Nephron progenitor cell (in vitro differentiated cells): Measurements from ENCODE around the gene METTL8.
A peak's percentile ranks its signal among the peaks of the same experiment; 100 is the strongest.
"Not testable (repeated sequence)": the region's sequence is repeated elsewhere in the genome, so short reads cannot be mapped to it uniquely, and the experiment has no call there.

Experiments used
- DNase-seq: peaks from one replicate; pipeline ENCODE4 v3.0.0; 2021
- H3K27ac Mint-ChIP-seq: 2 replicates; pipeline ENCODE4 v1.8.0; 2021; ENCODE audit warnings: mild to moderate bottlenecking, moderate library complexity, mixed read lengths
- H3K27me3 Mint-ChIP-seq: 2 replicates; pipeline ENCODE4 v1.8.0; 2021; ENCODE audit warnings: mild to moderate bottlenecking, low read depth, mixed read lengths; ENCODE audit not compliant: poor library complexity
- H3K36me3 Mint-ChIP-seq: 2 replicates; pipeline ENCODE4 v1.8.0; 2021; ENCODE audit warnings: low read depth, mixed read lengths
- H3K4me1 Mint-ChIP-seq: 2 replicates; pipeline ENCODE4 v1.8.0; 2021; ENCODE audit warnings: mixed read lengths
- H3K4me3 Mint-ChIP-seq: 2 replicates; pipeline ENCODE4 v1.8.0; 2021; ENCODE audit warnings: mild to moderate bottlenecking, moderate library complexity, mixed read lengths
- H3K9me3 Mint-ChIP-seq: 2 replicates; pipeline ENCODE4 v1.8.0; 2021; ENCODE audit warnings: mild to moderate bottlenecking, moderate library complexity, mixed read lengths
- CTCF ChIP-seq: fragments of 200-600 bp; sonication (generic); IDR thresholded peaks from 2 replicates; pipeline ENCODE4 v1.5.0; 2021; ENCODE audit warnings: antibody characterized with exemption

Gene METTL8

GRCh38 chr2:171432969-171433762 lies 624 bp downstream of the METTL8 start:
- peak overlapping the region; percentile 96 for H3K27ac Mint-ChIP-seq
- peaks cover 9% of the 10 kb centered on the region for H3K9me3 Mint-ChIP-seq
- H3K4me1 Mint-ChIP-seq: peaks cover 56% of the 10 kb centered on the region
- H3K4me3 Mint-ChIP-seq: peak overlapping the region; percentile 91
- peak; percentile 17 for DNase-seq
- H3K27me3 Mint-ChIP-seq: peaks cover 3% of the 10 kb centered on the region
- peaks cover 38% of the 10 kb centered on the region for H3K36me3 Mint-ChIP-seq
- TF ChIP-seq CTCF: no peak

- DNase-seq: no peak
- peaks cover 3% of the 10 kb centered on the region for H3K27me3 Mint-ChIP-seq
- H3K36me3 Mint-ChIP-seq: peaks cover 31% of the 10 kb centered on the region
- no peak for TF ChIP-seq CTCF
- H3K4me3 Mint-ChIP-seq: peak overlapping the region; percentile 91
- H3K27ac Mint-ChIP-seq: no peak overlapping the region
- H3K4me1 Mint-ChIP-seq: peaks cover 54% of the 10 kb centered on the region
- peaks cover 8% of the 10 kb centered on the region for H3K9me3 Mint-ChIP-seq
These were observed 1.4 kb downstream of the METTL8 start for GRCh38 chr2:171432206-171432968.

- H3K27ac Mint-ChIP-seq: no peak overlapping the region
- H3K4me3 Mint-ChIP-seq: peak overlapping the region; percentile 91
- peaks cover 31% of the 10 kb centered on the region for H3K36me3 Mint-ChIP-seq
- no peak for DNase-seq
- peaks cover 10% of the 10 kb centered on the region for H3K9me3 Mint-ChIP-seq
- peaks cover 3% of the 10 kb centered on the region for H3K27me3 Mint-ChIP-seq
- TF ChIP-seq CTCF: no peak
- peaks cover 53% of the 10 kb centered on the region for H3K4me1 Mint-ChIP-seq
These were observed 2.1 kb downstream of the METTL8 start for GRCh38 chr2:171431677-171432167.

GRCh38 chr2:171430516-171431410 lies 3.0 kb downstream of the METTL8 start:
- H3K27me3 Mint-ChIP-seq: peaks cover 3% of the 10 kb centered on the region
- H3K4me3 Mint-ChIP-seq: peak overlapping the region; percentile 9
- TF ChIP-seq CTCF: no peak
- peaks cover 7% of the 10 kb centered on the region for H3K9me3 Mint-ChIP-seq
- H3K36me3 Mint-ChIP-seq: peaks cover 29% of the 10 kb centered on the region
- no peak for DNase-seq
- peak overlapping the region; percentile 36 for H3K27ac Mint-ChIP-seq
- peaks cover 52% of the 10 kb centered on the region for H3K4me1 Mint-ChIP-seq

GRCh38 chr2:171422710-171423495 lies 10.9 kb downstream of the METTL8 start:
- Mint-ChIP-seq H3K36me3 (peaks cover 61% of the 10 kb centered on the region), H3K9me3 (peaks cover 45% of the 10 kb centered on the region)
- not testable (repeated sequence) for DNase-seq, H3K4me3 Mint-ChIP-seq, H3K4me1 Mint-ChIP-seq, H3K27me3 Mint-ChIP-seq, H3K27ac Mint-ChIP-seq
